Osteoblast (primary cell): ENCODE results near the gene ZNF280A. TPM values are rescaled to one million over a fixed set of nuclear protein-coding genes. Genes with fewer than 3 reads are reported as not detected.

ENCODE experiments used
- DNase-seq: peaks from one replicate; pipeline ENCODE4 v3.0.0; 2011; ENCODE audit warnings: low spot score, mixed read lengths; ENCODE audit not compliant: insufficient read length; ENCODE audit errors: missing footprints
- H2AFZ ChIP-seq: 2 replicates; pipeline ENCODE4 v1.6.0; 2011; ENCODE audit warnings: mild to moderate bottlenecking, low read length
- H3K27ac ChIP-seq: 2 replicates; pipeline ENCODE4 v1.5.1; 2011; ENCODE audit warnings: mild to moderate bottlenecking, low read depth, low read length, moderate library complexity
- H3K27me3 ChIP-seq: 2 replicates; pipeline ENCODE4 v1.6.0; 2012; ENCODE audit warnings: mild to moderate bottlenecking, control low read depth, inconsistent platforms, low read length, moderate library complexity; ENCODE audit not compliant: insufficient read depth
- H3K36me3 ChIP-seq: 2 replicates; pipeline ENCODE4 v1.5.1; 2011; ENCODE audit warnings: mild to moderate bottlenecking, low read length, control low read depth, moderate library complexity; ENCODE audit not compliant: insufficient read depth
- H3K4me1 ChIP-seq: 2 replicates; pipeline ENCODE4 v1.5.1; 2011; ENCODE audit warnings: mild to moderate bottlenecking, low read length, control low read depth, moderate library complexity; ENCODE audit not compliant: insufficient read depth
- H3K4me2 ChIP-seq: 2 replicates; pipeline ENCODE4 v1.6.0; 2011; ENCODE audit warnings: mild to moderate bottlenecking, low read length; ENCODE audit not compliant: insufficient read depth
- H3K4me3 ChIP-seq: fragments of 200-600 bp; sonication (generic); 3 replicates; pipeline ENCODE4 v1.5.1; 2012; ENCODE audit warnings: mild to moderate bottlenecking, low read length, inconsistent platforms; ENCODE audit not compliant: insufficient read depth
- H3K79me2 ChIP-seq: 2 replicates; pipeline ENCODE4 v1.6.0; 2012; ENCODE audit warnings: mild to moderate bottlenecking, low read length, control low read depth, inconsistent platforms; ENCODE audit not compliant: insufficient read depth
- H3K9me3 ChIP-seq: 2 replicates; pipeline ENCODE4 v1.5.1; 2011; ENCODE audit warnings: low read depth, low read length, control low read depth
- H4K20me1 ChIP-seq: 2 replicates; pipeline ENCODE4 v1.6.0; 2012; ENCODE audit warnings: mild to moderate bottlenecking, low read length, control low read depth; ENCODE audit not compliant: insufficient read depth
- total RNA-seq: library from RNA; depleted of rRNA; stranded (reverse); fragments of >200 nt; gene quantifications from 2 replicates; pipeline ENCODE4 v1.2.3, GENCODE V29; 2012
- TF ChIP-seq, protein P1 (sequence below): IDR thresholded peaks from 2 replicates; pipeline ENCODE4 v1.5.1; 2011; ENCODE audit warnings: mild to moderate bottlenecking, low read depth, low read length, moderate library complexity; ENCODE audit errors: extremely low read depth

ZNF280A gene
- total RNA-seq, 1 donor = not detected

GRCh38 chr22:22523494-22523893 is 3.4 kb upstream of the ZNF280A start:
- no peak for DNase-seq
- Histone ChIP-seq H3K4me3 (no peak overlapping the region), H3K27ac (no peak overlapping the region), H3K79me2 (no peaks in the 10 kb centered on the region), H3K4me2 (no peak overlapping the region), H4K20me1 (no peaks in the 10 kb centered on the region), H2AFZ (no peak overlapping the region), H3K9me3 (no peaks in the 10 kb centered on the region), H3K27me3 (peaks cover 10% of the 10 kb centered on the region), H3K4me1 (no peaks in the 10 kb centered on the region), H3K36me3 (no peaks in the 10 kb centered on the region)
- TF ChIP-seq, protein P1, sequence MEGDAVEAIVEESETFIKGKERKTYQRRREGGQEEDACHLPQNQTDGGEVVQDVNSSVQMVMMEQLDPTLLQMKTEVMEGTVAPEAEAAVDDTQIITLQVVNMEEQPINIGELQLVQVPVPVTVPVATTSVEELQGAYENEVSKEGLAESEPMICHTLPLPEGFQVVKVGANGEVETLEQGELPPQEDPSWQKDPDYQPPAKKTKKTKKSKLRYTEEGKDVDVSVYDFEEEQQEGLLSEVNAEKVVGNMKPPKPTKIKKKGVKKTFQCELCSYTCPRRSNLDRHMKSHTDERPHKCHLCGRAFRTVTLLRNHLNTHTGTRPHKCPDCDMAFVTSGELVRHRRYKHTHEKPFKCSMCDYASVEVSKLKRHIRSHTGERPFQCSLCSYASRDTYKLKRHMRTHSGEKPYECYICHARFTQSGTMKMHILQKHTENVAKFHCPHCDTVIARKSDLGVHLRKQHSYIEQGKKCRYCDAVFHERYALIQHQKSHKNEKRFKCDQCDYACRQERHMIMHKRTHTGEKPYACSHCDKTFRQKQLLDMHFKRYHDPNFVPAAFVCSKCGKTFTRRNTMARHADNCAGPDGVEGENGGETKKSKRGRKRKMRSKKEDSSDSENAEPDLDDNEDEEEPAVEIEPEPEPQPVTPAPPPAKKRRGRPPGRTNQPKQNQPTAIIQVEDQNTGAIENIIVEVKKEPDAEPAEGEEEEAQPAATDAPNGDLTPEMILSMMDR = no peak

DNA sequence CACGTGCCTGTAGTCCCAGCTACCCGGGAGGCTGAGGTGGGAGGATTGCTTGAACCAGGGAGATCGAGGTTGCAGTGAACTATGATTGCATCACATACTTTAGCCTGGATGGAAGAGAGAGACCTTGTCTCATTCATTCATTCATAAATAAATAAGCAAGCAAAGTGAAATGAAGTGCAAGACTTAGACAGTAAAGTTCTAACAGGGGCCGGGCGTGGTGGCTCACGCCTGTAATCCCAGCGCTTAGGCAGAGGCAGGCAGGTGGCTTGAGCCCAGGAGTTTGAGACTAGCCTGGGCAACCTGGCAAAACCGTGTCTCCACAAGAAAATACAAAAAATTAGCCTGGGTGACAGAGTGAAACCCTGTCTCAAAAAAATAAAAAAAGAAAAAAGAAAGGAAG is 1.6 kb upstream of the ZNF280A start:
- TF ChIP-seq, protein P1 = no peak
- no peak for DNase-seq
- no peak overlapping the region for H3K4me2 ChIP-seq

DNA sequence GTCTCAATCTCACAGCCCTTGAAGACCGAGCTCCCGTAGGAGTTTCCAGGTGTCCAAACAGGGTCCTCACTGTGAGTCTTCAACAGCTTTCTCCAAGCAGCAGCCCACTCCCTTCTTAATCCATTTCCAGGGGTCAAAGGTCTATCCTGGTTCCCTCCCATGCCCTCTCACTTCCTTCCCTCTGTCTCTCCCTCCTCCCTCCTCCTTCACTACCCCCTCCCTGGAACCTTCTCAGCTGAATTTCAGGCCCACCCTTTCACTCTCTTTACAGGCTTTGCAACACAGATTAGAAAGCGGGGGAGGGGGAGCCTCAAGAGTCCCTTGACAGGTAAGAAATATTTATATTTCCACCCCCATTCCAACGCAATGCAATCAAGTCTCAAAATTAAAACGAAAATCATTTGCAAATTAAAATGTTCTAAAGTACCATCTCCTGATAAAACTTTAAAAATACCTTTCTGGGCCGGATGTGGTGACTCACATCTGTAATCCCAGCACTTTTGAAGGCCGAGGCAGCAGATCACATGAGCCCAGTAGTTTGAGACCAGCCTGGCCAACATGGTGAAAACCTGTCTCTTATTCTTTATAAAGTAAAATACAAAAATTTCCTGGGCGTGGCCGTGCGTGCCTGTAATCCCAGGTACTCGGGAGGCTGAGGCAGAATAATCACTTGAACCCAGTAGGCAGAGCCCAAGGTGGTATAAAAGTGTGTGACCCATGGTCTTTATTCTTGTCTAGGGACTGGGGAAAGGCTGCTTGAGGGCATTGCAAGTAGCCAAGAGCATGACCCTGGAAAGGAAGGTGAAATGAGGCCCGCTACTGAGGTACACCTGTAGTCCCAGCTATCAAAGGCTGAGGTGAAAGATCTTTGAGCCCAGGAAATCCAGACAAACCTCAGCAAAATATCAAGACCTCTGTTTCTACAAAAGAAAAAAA is 865 bp upstream of the ZNF280A start:
- Histone ChIP-seq H3K27ac (no peak overlapping the region), H3K9me3 (no peaks in the 10 kb centered on the region), H2AFZ (no peak overlapping the region), H3K4me3 (no peak overlapping the region), H3K27me3 (peaks cover 10% of the 10 kb centered on the region), H3K36me3 (no peaks in the 10 kb centered on the region), H3K4me1 (no peaks in the 10 kb centered on the region), H3K4me2 (no peak overlapping the region), H3K79me2 (no peaks in the 10 kb centered on the region), H4K20me1 (no peaks in the 10 kb centered on the region)
- DNase-seq = no peak
- TF ChIP-seq, protein P1 = no peak

More for the DNA sequence above, 1.6 kb upstream of the ZNF280A start:
- Histone ChIP-seq H3K4me3 (no peak overlapping the region), H2AFZ (no peak overlapping the region), H3K79me2 (no peaks in the 10 kb centered on the region), H3K9me3 (no peaks in the 10 kb centered on the region), H3K27ac (no peak overlapping the region), H3K36me3 (no peaks in the 10 kb centered on the region), H4K20me1 (no peaks in the 10 kb centered on the region), H3K27me3 (peaks cover 10% of the 10 kb centered on the region), H3K4me1 (no peaks in the 10 kb centered on the region)

DNA sequence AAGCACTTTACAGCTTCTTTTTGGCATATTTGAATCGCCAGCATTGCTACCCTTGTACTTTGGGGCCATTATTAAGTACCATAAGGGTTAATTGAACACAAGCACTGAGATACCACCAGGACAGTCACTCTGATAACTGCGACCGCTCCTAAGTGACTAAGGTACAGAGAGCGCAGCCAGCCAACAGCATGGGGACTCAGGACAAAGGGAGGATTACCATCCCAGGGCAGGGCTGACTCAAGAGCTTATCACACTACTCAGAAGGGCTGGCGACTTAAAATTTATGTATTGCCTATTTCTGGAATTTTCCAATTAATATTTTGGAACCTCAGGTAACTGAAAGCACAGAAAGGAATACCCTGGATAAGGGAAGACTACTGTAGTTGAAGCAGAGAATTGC is 479 bp downstream of the ZNF280A start:
- peaks cover 14% of the 10 kb centered on the region for H3K27me3 ChIP-seq
- H3K4me1 ChIP-seq = no peaks in the 10 kb centered on the region
- no peaks in the 10 kb centered on the region for H4K20me1 ChIP-seq
- H3K4me3 ChIP-seq = peak overlapping the region; percentile 15
- H3K4me2 ChIP-seq = peak overlapping the region; percentile 41
- peak overlapping the region; percentile 9 for H2AFZ ChIP-seq
- no peaks in the 10 kb centered on the region for H3K9me3 ChIP-seq
- TF ChIP-seq, protein P1 = no peak
- H3K79me2 ChIP-seq = no peaks in the 10 kb centered on the region
- no peak overlapping the region for H3K27ac ChIP-seq
- no peaks in the 10 kb centered on the region for H3K36me3 ChIP-seq
- no peak for DNase-seq
